ENCODE measurements around the gene MAP7. TPM values are rescaled to one million over a fixed set of nuclear protein-coding genes. Genes with fewer than 3 reads are reported as not detected.

MAP7 gene
- total and polyA plus RNA-seq, 9 of the 15 experiments (the other 6 are each of a cell fraction or from before 2014, with no cell fraction given): 0.76 to 7.7 (median 3.9) TPM

DNA sequence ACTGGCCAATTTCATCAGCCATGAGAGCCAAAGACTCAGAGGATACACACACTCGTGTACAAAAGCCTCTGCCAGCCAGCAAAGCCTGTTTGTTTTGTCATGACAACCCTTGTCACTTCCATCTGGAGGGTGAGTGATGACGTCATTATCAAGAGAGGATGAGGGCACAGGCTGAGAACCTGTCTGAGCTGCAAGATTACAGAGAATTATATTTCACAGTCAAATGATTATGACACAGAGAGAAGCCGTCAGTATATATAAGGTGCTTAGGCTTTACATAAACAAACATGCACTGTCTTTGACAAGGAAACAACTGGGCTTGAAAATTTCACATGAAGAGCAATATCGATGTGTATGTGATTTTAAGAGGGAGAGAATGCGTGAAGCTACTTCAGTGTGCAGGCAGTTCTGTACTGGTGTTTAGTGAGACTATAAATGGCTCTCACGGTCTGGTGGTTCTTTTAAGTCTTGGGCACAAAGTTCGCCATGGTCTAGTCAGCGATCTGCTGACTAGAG is 224.1 kb downstream of the MAP7 start:
- no peak overlapping the region for H3K9ac ChIP-seq (ENCODE audit: insufficient read depth in 1 of 2, low read depth in 2 of 2, low read length in 2 of 2)
- no peaks in the 10 kb centered on the region for H3K9me1 ChIP-seq (ENCODE audit: control insufficient read depth, insufficient read depth, low read length)
- H3K4me3 ChIP-seq: no peak overlapping the region
- BruUV-seq (replicated peaks): no TSS peak
- ChIA-PET POLR2A (interaction anchor here (0.5 to 1.9 kb wide), 3 partner anchors 8 to 1896 kb away, joined by 3 to 6 read pairs (median 3); no protein-coding TSS in a partner anchor), CTCF (ENCODE audit: low intra/inter-chr PET ratio) (no interaction called here)
- intact Hi-C loops (cut with micrococcal nuclease): no loop called here
- no peaks in the 10 kb centered on the region for H4K20me1 ChIP-seq (replicated peaks; ENCODE audit: control insufficient read depth, insufficient read depth, low read length)
- in situ Hi-C loops (cut with MboI): loop anchor here (25.0 kb wide), 1 partner anchor 211 kb away; no protein-coding TSS in a partner anchor
- FAIRE-seq: no peak
- no peaks in the 10 kb centered on the region for H3K79me2 ChIP-seq (ENCODE audit: control insufficient read depth, insufficient read depth, low read length)
- no peak; the same call in 2 of the 3 replicates for ATAC-seq
- no peak overlapping the region for H2AFZ ChIP-seq (ENCODE audit: low read depth, low read length)
- 7% methylated on average over 8 of the region's 8 CpGs for WGBS (ENCODE audit: insufficient coverage, low coverage, missing lambda C conversion rate)
- peaks cover 10 to 14% of the 10 kb centered on the region in 2 experiments for H3K27me3 ChIP-seq (ENCODE audit: control insufficient read depth in 2 of 2, insufficient read depth in 2 of 2, low read length in 2 of 2)
- H3K4me2 ChIP-seq (ENCODE audit: insufficient read depth, low read length): no peak overlapping the region
- no peaks in the 10 kb centered on the region for H3K36me3 ChIP-seq (ENCODE audit: control insufficient read depth, insufficient read depth, low read length)
- no peaks in the 10 kb centered on the region for H3K4me1 ChIP-seq (replicated peaks in 1 of 2; ENCODE audit: control insufficient read depth in 2 of 2, insufficient read depth in 2 of 2, low read length in 2 of 2)
- DNase-seq (ENCODE audit: extremely low read depth in 1 of 4, low spot score in 3 of 4): peak in 1 of 4 experiments; percentile 44
- H3K27ac ChIP-seq (ENCODE audit: extremely low read depth, low read depth, low read length): no peak overlapping the region
- no peaks in the 10 kb centered on the region for H3K9me3 ChIP-seq (replicated peaks; ENCODE audit: control insufficient read depth, insufficient read depth, low read depth, low read length)
- no peak for TF ChIP-seq RBM25 (IDR thresholded peaks at IDR 0.05; ENCODE audit: low read depth, low read length, severe bottlenecking)
- no peak for TF ChIP-seq HES1 (IDR thresholded peaks at IDR 0.05; ENCODE audit: low read depth)
- TF ChIP-seq ZNF12 (CRISPR knock-in tag; IDR thresholded peaks at IDR 0.05): no peak
- TF ChIP-seq POLR2H (tag; IDR thresholded peaks at IDR 0.05; ENCODE audit: low read depth): no peak
- TF ChIP-seq, protein P1, sequence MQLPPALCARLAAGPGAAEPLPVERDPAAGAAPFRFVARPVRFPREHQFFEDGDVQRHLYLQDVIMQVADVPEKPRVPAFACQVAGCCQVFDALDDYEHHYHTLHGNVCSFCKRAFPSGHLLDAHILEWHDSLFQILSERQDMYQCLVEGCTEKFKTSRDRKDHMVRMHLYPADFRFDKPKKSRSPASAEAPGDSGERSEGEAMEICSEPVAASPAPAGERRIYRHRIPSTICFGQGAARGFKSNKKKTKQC (CRISPR knock-in tag; IDR thresholded peaks at IDR 0.05): no peak
- no peak for TF ChIP-seq PBX2 (CRISPR knock-in tag; IDR thresholded peaks at IDR 0.05; ENCODE audit: low read depth)
- peak; percentile 74 for TF ChIP-seq PBX2 (tag; conservative IDR thresholded peaks at IDR 0.05; ENCODE audit: low read depth)
- TF ChIP-seq, protein P2, sequence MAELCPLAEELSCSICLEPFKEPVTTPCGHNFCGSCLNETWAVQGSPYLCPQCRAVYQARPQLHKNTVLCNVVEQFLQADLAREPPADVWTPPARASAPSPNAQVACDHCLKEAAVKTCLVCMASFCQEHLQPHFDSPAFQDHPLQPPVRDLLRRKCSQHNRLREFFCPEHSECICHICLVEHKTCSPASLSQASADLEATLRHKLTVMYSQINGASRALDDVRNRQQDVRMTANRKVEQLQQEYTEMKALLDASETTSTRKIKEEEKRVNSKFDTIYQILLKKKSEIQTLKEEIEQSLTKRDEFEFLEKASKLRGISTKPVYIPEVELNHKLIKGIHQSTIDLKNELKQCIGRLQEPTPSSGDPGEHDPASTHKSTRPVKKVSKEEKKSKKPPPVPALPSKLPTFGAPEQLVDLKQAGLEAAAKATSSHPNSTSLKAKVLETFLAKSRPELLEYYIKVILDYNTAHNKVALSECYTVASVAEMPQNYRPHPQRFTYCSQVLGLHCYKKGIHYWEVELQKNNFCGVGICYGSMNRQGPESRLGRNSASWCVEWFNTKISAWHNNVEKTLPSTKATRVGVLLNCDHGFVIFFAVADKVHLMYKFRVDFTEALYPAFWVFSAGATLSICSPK (IDR thresholded peaks at IDR 0.05; ENCODE audit: borderline replicate concordance): no peak
- no peak for TF ChIP-seq PCBP1 (IDR thresholded peaks at IDR 0.05; ENCODE audit: low read depth, low read length, poor library complexity, severe bottlenecking)
- TF ChIP-seq CLOCK (CRISPR knock-in tag; IDR thresholded peaks at IDR 0.05; ENCODE audit: borderline replicate concordance): no peak
- no peak for TF ChIP-seq SP1 (CRISPR knock-in tag; IDR thresholded peaks at IDR 0.05)
- no peak for TF ChIP-seq ELF1 (tag; IDR thresholded peaks at IDR 0.05)
- no peak for TF ChIP-seq E2F3 (CRISPR knock-in tag; IDR thresholded peaks at IDR 0.05)
- 0 out of 2 replicates have a peak, but pooled peaks have one; percentile 30 for TF ChIP-seq SMAD3 (CRISPR knock-in tag; conservative IDR thresholded peaks at IDR 0.05)
